A549 (cell line): Measurements from ENCODE around the gene AHSG. TPM values are rescaled to one million over a fixed set of nuclear protein-coding genes. Genes with fewer than 3 reads are reported as not detected.

ENCODE experiments used
- ATAC-seq, 2 experiments: fragments of 200-7000 bp in 1 of 2; fragments of >200 bp in 1 of 2; cut with Nextera tagmentation in 1 of 2; cut with Tn5 transposase in 1 of 2; 3 replicates each; pipeline versions ENCODE4 v1.8.0 to v1.9.1; 2018 to 2020; ENCODE audit warnings: mild to moderate bottlenecking in 1 of 2, moderate library complexity in 1 of 2
- CTCF ChIA-PET: fragments of 300-600 bp; sonication (Branson Sonifier 250); formaldehyde crosslinking; extraction: SDS; loops from one replicate; lab custom pipeline; 2021; ENCODE audit warnings: antibody characterized with exemption, inconsistent platforms; lab: Yijun Ruan, JAX
- POLR2A ChIA-PET: fragments of 350-600 bp; formaldehyde crosslinking; extraction: SDS; loops from one replicate; lab custom pipeline; 2021; ENCODE audit warnings: antibody characterized with exemption, inconsistent platforms; lab: Yijun Ruan, JAX
- DNase-seq, 2 experiments: peaks; one replicate each; pipeline versions ENCODE4 v3.0.0 to v3.0.0-alpha.2; 2011 to 2016; ENCODE audit warnings: low read depth in 1 of 2, low spot score in 1 of 2
- FAIRE-seq: peaks from 2 replicates; lab custom pipeline; 2011; peaks lifted over from hg19 to GRCh38; lab: Jason Lieb, UNC
- H3K27ac ChIP-seq, 2 experiments: fragments of >200 bp; sonication (Bioruptor Twin); formaldehyde crosslinking; 3 replicates each; pipeline ENCODE4 v1.5.1; 2016 to 2017
- H3K4me1 ChIP-seq: fragments of >200 bp; sonication (Bioruptor Twin); formaldehyde crosslinking; 3 replicates; pipeline ENCODE4 v1.6.1; 2016
- H3K4me2 ChIP-seq: fragments of >200 bp; sonication (Bioruptor Twin); formaldehyde crosslinking; 3 replicates; pipeline ENCODE4 v1.6.1; 2016
- H3K4me3 ChIP-seq: fragments of >200 bp; sonication (Bioruptor Twin); formaldehyde crosslinking; 3 replicates; pipeline ENCODE4 v1.5.1; 2016
- H3K9me3 ChIP-seq: fragments of >200 bp; sonication (Bioruptor Twin); formaldehyde crosslinking; 3 replicates; pipeline ENCODE4 v1.6.1; 2016
- CBX2 ChIP-seq: fragments of 200-600 bp; sonication (generic); IDR thresholded peaks from 2 replicates; pipeline ENCODE4 v1.6.1; 2016; ENCODE audit warnings: low read depth, mild to moderate bottlenecking, borderline replicate concordance
- CBX8 ChIP-seq: fragments of 200-600 bp; sonication (generic); IDR thresholded peaks from 2 replicates; pipeline ENCODE4 v1.6.1; 2016
- CEBPB ChIP-seq, 2 experiments: fragments of >200 bp in 1 of 2; sonication (Bioruptor Twin) in 1 of 2; formaldehyde crosslinking in 1 of 2; IDR thresholded peaks; 2 replicates each; pipeline ENCODE4 v1.6.1; 2012 to 2016
- EHMT2 ChIP-seq: fragments of 200-600 bp; sonication (generic); IDR thresholded peaks from 2 replicates; pipeline ENCODE4 v1.6.1; 2016; ENCODE audit warnings: antibody characterized with exemption, low read depth, mild to moderate bottlenecking, moderate library complexity
- FOSL2 ChIP-seq, 2 experiments: fragments of 450-650 bp in 1 of 2; fragments of >200 bp in 1 of 2; sonication (Bioruptor Twin) in 1 of 2; formaldehyde crosslinking; IDR thresholded peaks; 2 replicates each; pipeline versions ENCODE4 v1.5.0 to v1.6.1; 2016 to 2020; ENCODE audit warnings: mild to moderate bottlenecking in 1 of 2, moderate library complexity in 1 of 2
- GATA3 ChIP-seq: IDR thresholded peaks from 2 replicates; pipeline ENCODE4 v1.6.1; 2012; ENCODE audit warnings: borderline replicate concordance
- HEYL ChIP-seq: fragments of 250-450 bp; sonication (Bioruptor Pico); IDR thresholded peaks from 2 replicates; pipeline ENCODE4 v1.8.0; 2021; ENCODE audit warnings: mild to moderate bottlenecking, moderate library complexity
- HOXA7 ChIP-seq: fragments of 250-450 bp; sonication (Bioruptor Pico); IDR thresholded peaks from 2 replicates; pipeline ENCODE4 v1.5.0; 2020; ENCODE audit warnings: mild to moderate bottlenecking, moderate library complexity
- KDM5A ChIP-seq: fragments of 200-600 bp; sonication (generic); IDR thresholded peaks from 2 replicates; pipeline ENCODE4 v1.6.1; 2016; ENCODE audit warnings: antibody characterized with exemption, mild to moderate bottlenecking
- NPAS2 ChIP-seq: fragments of 250-450 bp; sonication (Bioruptor Pico); IDR thresholded peaks from 2 replicates; pipeline ENCODE4 v1.8.0; 2022; ENCODE audit warnings: mild to moderate bottlenecking, moderate library complexity, borderline replicate concordance
- NR3C1 ChIP-seq: fragments of >200 bp; sonication (Bioruptor Twin); formaldehyde crosslinking; IDR thresholded peaks from 3 replicates; pipeline ENCODE4 v1.6.1; 2017
- RAD21 ChIP-seq, 2 experiments: fragments of >200 bp in 1 of 2; sonication (Bioruptor Twin) in 1 of 2; formaldehyde crosslinking in 1 of 2; IDR thresholded peaks in 1 of 2; conservative IDR thresholded peaks in 1 of 2; 2 replicates in 1 of 2; 3 replicates in 1 of 2; pipeline ENCODE4 v1.6.1; 2012 to 2018; ENCODE audit warnings: inconsistent platforms in 1 of 2
- RCOR1 ChIP-seq: fragments of 150-350 bp; IDR thresholded peaks from 2 replicates; pipeline ENCODE4 v1.6.1; 2014; ENCODE audit warnings: antibody characterized with exemption, low read length, low read depth
- TP53 ChIP-seq: fragments of 250-450 bp; sonication (Bioruptor Pico); IDR thresholded peaks from 2 replicates; pipeline ENCODE4 v1.5.0; 2021; ENCODE audit warnings: mild to moderate bottlenecking, moderate library complexity
- ZC3H11A ChIP-seq: fragments of 450-650 bp; IDR thresholded peaks from 2 replicates; pipeline ENCODE4 v1.6.1; 2014; ENCODE audit warnings: antibody characterized with exemption, mild to moderate bottlenecking
- ZNF302 ChIP-seq: fragments of 250-450 bp; sonication (Bioruptor Pico); IDR thresholded peaks from 2 replicates; pipeline ENCODE4 v1.9.0; 2021; ENCODE audit warnings: inconsistent platforms, mild to moderate bottlenecking, moderate library complexity
- WGBS: methylation state at CpG from one replicate; pipeline ENCODE4 v1.1.6; 2017; ENCODE audit errors: missing lambda C conversion rate; 5-methylcytosine and 5-hydroxymethylcytosine counted together
- polyA plus RNA-seq, 4 experiments: library from polyadenylated mRNA; depleted of rRNA in 3 of 4; stranded (reverse); fragments of >200 nt; fragmentation: RNase III in 1 of 4; extraction: RNeasy Plus Mini Kit Qiagen cat#74134 plus additional on column Dnase treatment in 1 of 4; gene quantifications; 2 replicates in 3 of 4; 3 replicates in 1 of 4; pipeline ENCODE4 v1.2.3, GENCODE V29; 2011 to 2017
- TF ChIP-seq, protein P1 (sequence below): fragments of 150-350 bp; IDR thresholded peaks from 2 replicates; pipeline ENCODE4 v1.6.1; 2014; ENCODE audit warnings: low read depth, mild to moderate bottlenecking, low read length
- TF ChIP-seq, protein P2 (sequence below): IDR thresholded peaks from 2 replicates; pipeline ENCODE4 v1.6.1; 2012; ENCODE audit warnings: low read depth, borderline replicate concordance
- TF ChIP-seq, protein P3 (sequence below): IDR thresholded peaks from 2 replicates; pipeline ENCODE4 v1.6.1; 2012
- TF ChIP-seq, protein P4 (sequence below): fragments of 200-600 bp; sonication (generic); IDR thresholded peaks from 2 replicates; pipeline ENCODE4 v1.6.1; 2016; ENCODE audit warnings: antibody characterized with exemption, mild to moderate bottlenecking, moderate library complexity
- TF ChIP-seq, protein P5 (sequence below): fragments of 450-650 bp; IDR thresholded peaks from 2 replicates; pipeline ENCODE4 v1.6.1; 2014; ENCODE audit warnings: antibody characterized with exemption
- TF ChIP-seq, protein P6 (sequence below): fragments of >200 bp; sonication (Bioruptor Twin); formaldehyde crosslinking; IDR thresholded peaks from 3 replicates; pipeline ENCODE4 v1.6.1; 2016

Gene AHSG
- polyA plus RNA-seq, 2 of the 4 experiments (the other 2 are of a cell fraction): 0.08 to 0.49 TPM

DNA sequence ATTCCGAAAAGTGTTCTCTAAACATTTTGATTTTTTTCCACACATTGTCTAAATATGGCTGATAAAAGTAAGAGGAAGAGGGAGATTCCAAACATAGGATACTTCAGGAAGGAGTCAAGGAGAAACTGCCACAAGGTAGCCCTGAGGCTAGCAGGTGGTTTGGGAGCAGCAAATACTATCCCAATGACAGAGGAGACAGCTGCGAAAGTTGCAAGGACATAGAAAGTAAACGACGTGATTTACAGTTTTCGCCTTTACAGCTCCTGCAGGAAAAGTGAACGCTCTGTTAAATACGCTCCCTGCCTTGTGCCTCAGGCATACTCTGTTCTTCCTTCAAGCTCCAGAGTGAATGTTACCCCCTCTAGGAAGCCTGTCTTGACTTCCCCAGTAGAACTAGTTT is 23.7 kb downstream of the AHSG start:
- ChIA-PET POLR2A (no interaction called here), CTCF (interaction anchor here (1.0 to 1.3 kb wide), 2 partner anchors 20 to 22 kb away, joined by 3 to 6 read pairs; no protein-coding TSS in a partner anchor)
- Histone ChIP-seq H3K4me2 (no peak overlapping the region), H3K9me3 (no peaks in the 10 kb centered on the region), H3K4me1 (peaks cover 13% of the 10 kb centered on the region; the same call in 2 of the 3 replicates), H3K27ac (no peak overlapping the region), H3K4me3 (no peak overlapping the region)
- TF ChIP-seq, protein P1, sequence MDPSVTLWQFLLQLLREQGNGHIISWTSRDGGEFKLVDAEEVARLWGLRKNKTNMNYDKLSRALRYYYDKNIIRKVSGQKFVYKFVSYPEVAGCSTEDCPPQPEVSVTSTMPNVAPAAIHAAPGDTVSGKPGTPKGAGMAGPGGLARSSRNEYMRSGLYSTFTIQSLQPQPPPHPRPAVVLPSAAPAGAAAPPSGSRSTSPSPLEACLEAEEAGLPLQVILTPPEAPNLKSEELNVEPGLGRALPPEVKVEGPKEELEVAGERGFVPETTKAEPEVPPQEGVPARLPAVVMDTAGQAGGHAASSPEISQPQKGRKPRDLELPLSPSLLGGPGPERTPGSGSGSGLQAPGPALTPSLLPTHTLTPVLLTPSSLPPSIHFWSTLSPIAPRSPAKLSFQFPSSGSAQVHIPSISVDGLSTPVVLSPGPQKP: no peak
- TF ChIP-seq, protein P2, sequence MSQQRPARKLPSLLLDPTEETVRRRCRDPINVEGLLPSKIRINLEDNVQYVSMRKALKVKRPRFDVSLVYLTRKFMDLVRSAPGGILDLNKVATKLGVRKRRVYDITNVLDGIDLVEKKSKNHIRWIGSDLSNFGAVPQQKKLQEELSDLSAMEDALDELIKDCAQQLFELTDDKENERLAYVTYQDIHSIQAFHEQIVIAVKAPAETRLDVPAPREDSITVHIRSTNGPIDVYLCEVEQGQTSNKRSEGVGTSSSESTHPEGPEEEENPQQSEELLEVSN: no peak
- TF ChIP-seq, protein P3, sequence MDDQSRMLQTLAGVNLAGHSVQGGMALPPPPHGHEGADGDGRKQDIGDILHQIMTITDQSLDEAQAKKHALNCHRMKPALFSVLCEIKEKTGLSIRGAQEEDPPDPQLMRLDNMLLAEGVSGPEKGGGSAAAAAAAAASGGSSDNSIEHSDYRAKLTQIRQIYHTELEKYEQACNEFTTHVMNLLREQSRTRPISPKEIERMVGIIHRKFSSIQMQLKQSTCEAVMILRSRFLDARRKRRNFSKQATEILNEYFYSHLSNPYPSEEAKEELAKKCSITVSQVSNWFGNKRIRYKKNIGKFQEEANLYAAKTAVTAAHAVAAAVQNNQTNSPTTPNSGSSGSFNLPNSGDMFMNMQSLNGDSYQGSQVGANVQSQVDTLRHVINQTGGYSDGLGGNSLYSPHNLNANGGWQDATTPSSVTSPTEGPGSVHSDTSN: no peak
- TF ChIP-seq CBX8 (no peak), ZC3H11A (no peak), NR3C1 (no peak), HEYL (CRISPR knock-in tag) (no peak), CEBPB (IDR thresholded peaks at IDR 0.05) (no peak)
- ATAC-seq (no peak), FAIRE-seq (no peak), DNase-seq (no peak)
- WGBS: 90% methylated on average over 7 of the region's 7 CpGs

DNA sequence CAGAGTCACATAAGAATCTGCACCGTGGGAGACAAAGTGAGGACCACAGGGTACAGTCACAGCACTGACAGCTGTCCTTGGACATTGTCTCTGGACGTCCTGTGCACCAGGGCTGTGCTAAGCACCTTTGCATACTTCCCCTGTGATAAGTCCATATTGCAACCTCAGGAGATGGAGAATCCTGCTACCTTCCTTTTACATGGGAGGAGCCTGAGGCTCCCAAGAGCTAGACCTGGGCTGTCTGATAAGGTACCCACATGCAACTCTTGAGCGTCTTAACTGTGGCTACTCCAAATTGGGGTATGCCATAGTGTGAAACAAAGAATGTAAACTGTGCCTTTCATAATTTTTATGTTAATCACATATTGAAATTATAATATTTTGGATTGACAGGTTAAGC is 24.8 kb downstream of the AHSG start:
- CTCF ChIA-PET: interaction anchor here (1.0 kb wide), 1 partner anchor 23 kb away, joined by 3 read pairs; no protein-coding TSS in a partner anchor
- FAIRE-seq: no peak

More for the DNA sequence above, 24.8 kb downstream of the AHSG start:
- Histone ChIP-seq H3K4me1 (peaks cover 13% of the 10 kb centered on the region; the same call in 2 of the 3 replicates), H3K4me3 (no peak overlapping the region), H3K4me2 (no peak overlapping the region), H3K27ac (no peak overlapping the region)
- DNase-seq: no peak
- WGBS: 42% methylated on average over 3 of the region's 3 CpGs
- ATAC-seq: no peak
- POLR2A ChIA-PET: no interaction called here
- TF ChIP-seq, protein P2: no peak
- TF ChIP-seq, protein P4, sequence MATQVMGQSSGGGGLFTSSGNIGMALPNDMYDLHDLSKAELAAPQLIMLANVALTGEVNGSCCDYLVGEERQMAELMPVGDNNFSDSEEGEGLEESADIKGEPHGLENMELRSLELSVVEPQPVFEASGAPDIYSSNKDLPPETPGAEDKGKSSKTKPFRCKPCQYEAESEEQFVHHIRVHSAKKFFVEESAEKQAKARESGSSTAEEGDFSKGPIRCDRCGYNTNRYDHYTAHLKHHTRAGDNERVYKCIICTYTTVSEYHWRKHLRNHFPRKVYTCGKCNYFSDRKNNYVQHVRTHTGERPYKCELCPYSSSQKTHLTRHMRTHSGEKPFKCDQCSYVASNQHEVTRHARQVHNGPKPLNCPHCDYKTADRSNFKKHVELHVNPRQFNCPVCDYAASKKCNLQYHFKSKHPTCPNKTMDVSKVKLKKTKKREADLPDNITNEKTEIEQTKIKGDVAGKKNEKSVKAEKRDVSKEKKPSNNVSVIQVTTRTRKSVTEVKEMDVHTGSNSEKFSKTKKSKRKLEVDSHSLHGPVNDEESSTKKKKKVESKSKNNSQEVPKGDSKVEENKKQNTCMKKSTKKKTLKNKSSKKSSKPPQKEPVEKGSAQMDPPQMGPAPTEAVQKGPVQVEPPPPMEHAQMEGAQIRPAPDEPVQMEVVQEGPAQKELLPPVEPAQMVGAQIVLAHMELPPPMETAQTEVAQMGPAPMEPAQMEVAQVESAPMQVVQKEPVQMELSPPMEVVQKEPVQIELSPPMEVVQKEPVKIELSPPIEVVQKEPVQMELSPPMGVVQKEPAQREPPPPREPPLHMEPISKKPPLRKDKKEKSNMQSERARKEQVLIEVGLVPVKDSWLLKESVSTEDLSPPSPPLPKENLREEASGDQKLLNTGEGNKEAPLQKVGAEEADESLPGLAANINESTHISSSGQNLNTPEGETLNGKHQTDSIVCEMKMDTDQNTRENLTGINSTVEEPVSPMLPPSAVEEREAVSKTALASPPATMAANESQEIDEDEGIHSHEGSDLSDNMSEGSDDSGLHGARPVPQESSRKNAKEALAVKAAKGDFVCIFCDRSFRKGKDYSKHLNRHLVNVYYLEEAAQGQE: no peak
- TF ChIP-seq, protein P5, sequence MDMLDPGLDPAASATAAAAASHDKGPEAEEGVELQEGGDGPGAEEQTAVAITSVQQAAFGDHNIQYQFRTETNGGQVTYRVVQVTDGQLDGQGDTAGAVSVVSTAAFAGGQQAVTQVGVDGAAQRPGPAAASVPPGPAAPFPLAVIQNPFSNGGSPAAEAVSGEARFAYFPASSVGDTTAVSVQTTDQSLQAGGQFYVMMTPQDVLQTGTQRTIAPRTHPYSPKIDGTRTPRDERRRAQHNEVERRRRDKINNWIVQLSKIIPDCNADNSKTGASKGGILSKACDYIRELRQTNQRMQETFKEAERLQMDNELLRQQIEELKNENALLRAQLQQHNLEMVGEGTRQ: no peak
- TF ChIP-seq EHMT2: no peak
- no peak for TF ChIP-seq CBX2
- no peak for TF ChIP-seq CBX8
- no peak for TF ChIP-seq NPAS2
- no peak for TF ChIP-seq KDM5A
- TF ChIP-seq HOXA7 (CRISPR knock-in tag): no peak
- TF ChIP-seq, protein P3: no peak
- TF ChIP-seq RAD21 (conservative IDR thresholded peaks at IDR 0.05 in 1 of 2, IDR thresholded peaks at IDR 0.05 in 1 of 2): no peak
- TF ChIP-seq GATA3: no peak
- TF ChIP-seq FOSL2 (IDR thresholded peaks at IDR 0.05): no peak
- no peak for TF ChIP-seq FOSL2 (CRISPR knock-in tag; IDR thresholded peaks at IDR 0.05)
- no peak for TF ChIP-seq ZNF302 (CRISPR knock-in tag)
- no peak for TF ChIP-seq TP53
- TF ChIP-seq, protein P6, sequence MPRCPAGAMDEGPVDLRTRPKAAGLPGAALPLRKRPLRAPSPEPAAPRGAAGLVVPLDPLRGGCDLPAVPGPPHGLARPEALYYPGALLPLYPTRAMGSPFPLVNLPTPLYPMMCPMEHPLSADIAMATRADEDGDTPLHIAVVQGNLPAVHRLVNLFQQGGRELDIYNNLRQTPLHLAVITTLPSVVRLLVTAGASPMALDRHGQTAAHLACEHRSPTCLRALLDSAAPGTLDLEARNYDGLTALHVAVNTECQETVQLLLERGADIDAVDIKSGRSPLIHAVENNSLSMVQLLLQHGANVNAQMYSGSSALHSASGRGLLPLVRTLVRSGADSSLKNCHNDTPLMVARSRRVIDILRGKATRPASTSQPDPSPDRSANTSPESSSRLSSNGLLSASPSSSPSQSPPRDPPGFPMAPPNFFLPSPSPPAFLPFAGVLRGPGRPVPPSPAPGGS: no peak
- no peak for TF ChIP-seq RCOR1
- TF ChIP-seq, all 56 proteins: peak for 0
- H3K9me3 ChIP-seq: no peaks in the 10 kb centered on the region
